ENCODE results near the gene TMEM242.
A peak's percentile ranks its signal among the peaks of the same experiment; 100 is the strongest.

The TMEM242 gene

DNA sequence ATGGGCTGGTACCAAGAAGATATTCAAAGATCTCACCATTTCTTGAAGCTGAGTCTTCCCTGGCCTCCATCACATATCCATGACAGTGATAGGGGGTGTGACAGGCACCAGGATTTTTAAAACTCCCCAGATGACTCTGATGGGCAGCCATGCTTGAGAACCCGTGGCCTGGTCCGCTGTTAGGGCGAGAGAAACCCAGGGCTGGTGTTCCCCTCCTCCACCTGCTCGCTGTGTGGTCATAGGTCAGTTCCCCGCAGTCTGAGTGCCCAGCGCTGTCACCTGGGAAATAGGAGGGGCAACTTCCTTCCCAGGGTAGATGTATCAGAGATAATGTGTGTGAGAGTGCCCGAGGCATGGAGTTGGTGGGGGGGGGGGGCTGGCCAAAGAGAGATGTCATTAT, 50.9 kb downstream of the TMEM242 start:
- DNase-seq (ENCODE audit: low read depth), result no peak
- TF ChIP-seq, protein P1, sequence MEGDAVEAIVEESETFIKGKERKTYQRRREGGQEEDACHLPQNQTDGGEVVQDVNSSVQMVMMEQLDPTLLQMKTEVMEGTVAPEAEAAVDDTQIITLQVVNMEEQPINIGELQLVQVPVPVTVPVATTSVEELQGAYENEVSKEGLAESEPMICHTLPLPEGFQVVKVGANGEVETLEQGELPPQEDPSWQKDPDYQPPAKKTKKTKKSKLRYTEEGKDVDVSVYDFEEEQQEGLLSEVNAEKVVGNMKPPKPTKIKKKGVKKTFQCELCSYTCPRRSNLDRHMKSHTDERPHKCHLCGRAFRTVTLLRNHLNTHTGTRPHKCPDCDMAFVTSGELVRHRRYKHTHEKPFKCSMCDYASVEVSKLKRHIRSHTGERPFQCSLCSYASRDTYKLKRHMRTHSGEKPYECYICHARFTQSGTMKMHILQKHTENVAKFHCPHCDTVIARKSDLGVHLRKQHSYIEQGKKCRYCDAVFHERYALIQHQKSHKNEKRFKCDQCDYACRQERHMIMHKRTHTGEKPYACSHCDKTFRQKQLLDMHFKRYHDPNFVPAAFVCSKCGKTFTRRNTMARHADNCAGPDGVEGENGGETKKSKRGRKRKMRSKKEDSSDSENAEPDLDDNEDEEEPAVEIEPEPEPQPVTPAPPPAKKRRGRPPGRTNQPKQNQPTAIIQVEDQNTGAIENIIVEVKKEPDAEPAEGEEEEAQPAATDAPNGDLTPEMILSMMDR (IDR thresholded peaks at IDR 0.05; ENCODE audit: low read length, missing control alignments), result no peak
- no peak overlapping the region for H3K4me3 ChIP-seq (replicated peaks; ENCODE audit: low read depth, low read length)

DNA sequence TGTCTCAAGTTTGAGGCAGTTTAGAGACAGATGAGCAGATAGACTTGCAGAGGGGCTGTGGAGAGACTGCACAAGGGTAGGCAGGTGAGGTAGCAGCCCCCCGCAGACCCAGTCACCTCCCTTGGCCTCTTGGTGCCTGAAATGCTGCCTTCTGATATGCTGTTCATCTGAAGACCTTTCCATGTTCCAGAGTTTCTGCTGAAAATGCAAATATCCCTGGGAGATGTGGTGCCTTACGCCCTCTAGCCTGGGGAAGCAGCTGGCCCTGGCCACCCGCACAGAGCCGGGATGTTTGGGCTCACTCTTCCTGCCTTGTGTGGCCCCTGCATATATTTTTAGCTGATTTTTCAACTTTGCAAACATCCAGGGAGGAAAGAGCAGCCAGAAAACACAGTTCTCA, 51.4 kb downstream of the TMEM242 start:
- DNase-seq (ENCODE audit: low read depth), result no peak
- TF ChIP-seq, protein P1 (IDR thresholded peaks at IDR 0.05; ENCODE audit: low read length, missing control alignments), result no peak
- no peak overlapping the region for H3K4me3 ChIP-seq (replicated peaks; ENCODE audit: low read depth, low read length)

DNA sequence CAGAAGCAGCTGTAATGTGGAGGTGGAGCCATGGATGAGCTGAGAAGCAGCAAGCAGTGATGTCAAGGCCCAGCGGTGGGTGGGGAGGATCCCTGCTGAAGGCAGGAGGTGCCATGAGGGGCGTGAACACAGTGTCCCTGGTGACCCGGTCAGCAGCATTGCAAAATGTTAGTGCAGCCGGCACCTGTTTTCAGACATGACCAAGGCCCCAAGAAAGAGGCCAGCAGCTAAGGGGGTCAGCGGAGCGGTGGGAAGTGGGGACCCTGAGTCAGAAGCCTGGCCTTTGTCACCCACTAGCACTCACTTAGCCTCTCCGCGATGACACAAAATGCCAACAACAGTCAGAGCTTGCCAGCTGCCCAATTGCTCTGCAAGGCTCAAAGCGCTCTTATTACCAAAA, 51.9 kb downstream of the TMEM242 start:
- H3K4me3 ChIP-seq (replicated peaks; ENCODE audit: low read depth, low read length), result no peak overlapping the region
- TF ChIP-seq, protein P1 (IDR thresholded peaks at IDR 0.05; ENCODE audit: low read length, missing control alignments), result no peak
- DNase-seq (ENCODE audit: low read depth), result no peak

DNA sequence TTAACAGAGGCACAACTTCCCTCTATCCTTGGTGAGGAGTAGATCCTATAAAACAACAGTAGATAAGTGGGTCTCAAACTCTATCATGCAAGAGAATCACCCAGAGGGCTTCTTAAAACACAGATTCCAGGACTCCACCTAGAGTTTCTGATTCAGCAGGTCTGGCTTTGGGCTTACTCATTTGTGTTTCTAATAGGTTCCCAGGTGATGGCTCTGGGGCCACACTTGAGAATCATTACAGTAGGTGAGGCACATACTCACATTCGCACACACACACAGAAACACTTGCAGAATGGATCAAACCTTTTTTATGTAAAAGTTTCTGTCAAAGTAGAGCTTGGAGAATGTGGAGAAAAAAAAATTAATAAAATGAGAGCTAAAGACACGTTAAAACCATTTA, 52.4 kb downstream of the TMEM242 start:
- H3K4me3 ChIP-seq (replicated peaks; ENCODE audit: low read depth, low read length), result no peak overlapping the region
- DNase-seq (ENCODE audit: low read depth), result no peak
- TF ChIP-seq, protein P1 (IDR thresholded peaks at IDR 0.05; ENCODE audit: low read length, missing control alignments), result no peak

- no peak overlapping the region for H3K4me3 ChIP-seq (replicated peaks; ENCODE audit: low read depth, low read length)
- TF ChIP-seq, protein P1 (IDR thresholded peaks at IDR 0.05; ENCODE audit: low read length, missing control alignments), result no peak
- no peak for DNase-seq (ENCODE audit: low read depth)
Observed at GRCh38 chr6:157270308-157270707, 53.0 kb downstream of the TMEM242 start.

DNA sequence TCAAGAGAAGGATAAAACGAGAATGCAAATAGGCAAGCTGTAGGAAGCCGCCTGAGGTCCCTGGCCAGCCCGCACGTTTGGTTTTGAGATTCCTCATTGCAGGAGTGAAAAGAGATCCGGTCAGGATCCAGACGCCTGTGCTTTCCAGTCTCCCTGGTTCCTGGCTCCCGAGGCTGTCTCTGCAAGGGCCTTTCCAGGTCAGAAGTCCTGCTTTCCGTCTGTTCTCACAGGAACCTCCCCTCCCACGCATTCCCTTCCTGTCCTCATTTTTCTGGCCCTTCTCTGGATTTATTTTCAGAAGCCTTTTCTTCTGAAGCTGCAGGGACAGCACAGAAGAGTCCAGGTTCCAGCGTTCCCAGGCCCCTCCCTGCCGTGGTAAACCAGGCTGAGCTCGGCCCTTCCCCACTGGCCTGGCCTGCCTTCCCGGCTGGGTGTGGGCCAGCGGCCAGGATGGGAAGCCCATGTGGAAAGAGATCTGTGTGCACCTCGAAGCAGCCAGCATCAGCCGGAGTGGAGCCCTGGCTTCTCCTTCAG, 54.0 kb downstream of the TMEM242 start:
- TF ChIP-seq, protein P1 (IDR thresholded peaks at IDR 0.05; ENCODE audit: low read length, missing control alignments), result no peak
- DNase-seq (ENCODE audit: low read depth), result peak; percentile 96

DNA sequence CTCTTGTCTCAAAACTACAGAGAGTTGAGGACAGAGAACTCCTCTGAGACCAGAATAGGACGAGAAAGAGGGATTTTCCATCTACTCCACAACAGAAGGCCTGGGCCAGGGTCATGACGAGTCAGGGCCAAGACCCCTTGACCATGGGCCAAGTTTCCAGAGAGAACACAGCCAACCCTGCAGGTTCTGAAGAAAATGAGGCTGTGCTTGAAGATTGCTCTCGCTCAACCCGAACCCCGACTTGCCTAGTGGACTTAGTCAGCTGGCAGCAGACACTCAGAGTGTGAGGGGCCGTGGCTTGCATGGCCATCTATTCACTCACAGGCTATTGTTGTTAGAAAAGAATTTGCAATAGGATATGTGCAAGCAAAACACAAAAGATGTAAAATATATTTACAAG, 54.5 kb downstream of the TMEM242 start:
- no peak for DNase-seq (ENCODE audit: low read depth)
- no peak overlapping the region for H3K4me3 ChIP-seq (replicated peaks; ENCODE audit: low read depth, low read length)
- TF ChIP-seq, protein P1 (IDR thresholded peaks at IDR 0.05; ENCODE audit: low read length, missing control alignments), result no peak

More for the DNA sequence above, 54.0 kb downstream of the TMEM242 start:
- H3K4me3 ChIP-seq (replicated peaks; ENCODE audit: low read depth, low read length), result no peak overlapping the region

Data from fibroblast of pulmonary artery (primary cell).